Activated T-cell treated with anti-CD3 and anti-CD28 coated beads for 48 hours (primary cell): Measurements from ENCODE around the gene MUSTN1.

Source experiments
- DNase-seq: peaks from one replicate; pipeline ENCODE4 v3.0.0-alpha.2; 2020; ENCODE audit warnings: low read depth

The MUSTN1 gene

GRCh38 chr3:52852419-52852818, 17.6 kb upstream of the MUSTN1 start:
- no peak for DNase-seq

DNA sequence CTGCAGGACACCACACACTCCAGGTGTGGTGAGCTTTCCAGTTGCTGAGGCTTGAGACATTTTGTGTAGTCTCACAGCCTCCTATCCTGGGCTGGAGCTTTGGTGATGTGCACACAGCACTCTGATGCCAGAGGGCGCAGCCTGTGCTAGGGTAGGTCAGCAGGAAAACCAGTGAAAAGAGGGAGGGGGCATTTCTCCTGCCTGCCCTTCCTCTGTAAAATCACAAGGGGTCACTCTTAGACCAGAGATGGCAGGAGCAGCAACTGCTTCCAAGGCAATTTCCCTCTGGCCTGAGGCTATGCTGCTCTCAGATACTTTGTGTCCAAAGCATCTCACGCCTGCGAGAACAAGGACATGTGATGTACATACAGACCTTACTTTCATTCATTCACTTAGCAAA, 16.5 kb upstream of the MUSTN1 start:
- DNase-seq, result peak; percentile 6

- DNase-seq, result no peak
Observed at GRCh38 chr3:52849656-52850055, 14.8 kb upstream of the MUSTN1 start.

GRCh38 chr3:52848617-52849016, 13.8 kb upstream of the MUSTN1 start:
- DNase-seq, result no peak

DNA sequence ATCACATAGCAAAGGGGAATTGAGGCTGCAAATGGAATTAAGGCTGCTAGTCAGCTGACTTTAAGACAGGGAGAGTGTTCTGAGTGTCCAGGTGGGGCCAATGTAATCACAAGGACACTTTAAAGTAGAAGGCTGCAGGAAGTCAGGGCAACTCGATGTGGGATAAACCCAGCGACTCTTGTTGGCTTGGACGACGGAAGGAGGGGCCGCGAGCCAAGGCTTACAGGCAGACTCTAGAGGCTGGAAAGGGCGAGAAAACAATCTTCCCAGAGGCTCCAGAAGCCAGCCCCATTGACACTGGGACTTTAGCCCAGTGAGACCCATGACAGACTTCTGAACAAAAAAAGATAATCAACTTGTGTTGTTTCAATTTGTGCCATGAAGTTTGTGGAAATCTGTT, 12.9 kb upstream of the MUSTN1 start:
- DNase-seq, result no peak

GRCh38 chr3:52847241-52847640, 12.4 kb upstream of the MUSTN1 start:
- no peak for DNase-seq

DNA sequence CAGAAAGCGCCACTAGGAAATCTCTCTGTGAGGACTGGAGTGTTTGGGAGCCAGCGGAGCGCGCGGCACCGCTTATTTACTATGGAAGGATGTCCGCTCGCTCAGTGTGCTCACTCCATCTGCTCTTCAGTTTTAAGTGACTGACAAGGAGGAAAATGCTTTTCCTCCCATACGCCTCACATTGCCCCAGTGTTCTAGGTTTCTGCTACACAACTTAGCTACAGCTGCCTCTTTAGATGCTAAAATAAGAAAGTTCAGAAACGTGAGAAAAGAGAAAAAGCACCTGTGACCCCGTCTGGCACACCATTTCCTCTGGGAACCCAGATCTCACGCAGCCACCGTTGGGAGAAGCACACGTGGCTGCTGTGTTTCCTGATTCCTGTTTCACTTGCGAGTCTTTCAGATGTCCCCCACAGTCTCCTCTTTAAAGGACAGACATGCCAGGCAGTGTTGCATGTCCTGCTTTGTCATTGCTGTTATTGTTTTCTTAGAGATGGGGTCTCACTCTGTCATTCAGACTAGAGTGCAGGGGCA, 11.7 kb upstream of the MUSTN1 start:
- DNase-seq, result no peak

GRCh38 chr3:52845691-52846431, 11.0 kb upstream of the MUSTN1 start:
- no peak for DNase-seq

GRCh38 chr3:52845157-52845556, 10.3 kb upstream of the MUSTN1 start:
- no peak for DNase-seq

DNA sequence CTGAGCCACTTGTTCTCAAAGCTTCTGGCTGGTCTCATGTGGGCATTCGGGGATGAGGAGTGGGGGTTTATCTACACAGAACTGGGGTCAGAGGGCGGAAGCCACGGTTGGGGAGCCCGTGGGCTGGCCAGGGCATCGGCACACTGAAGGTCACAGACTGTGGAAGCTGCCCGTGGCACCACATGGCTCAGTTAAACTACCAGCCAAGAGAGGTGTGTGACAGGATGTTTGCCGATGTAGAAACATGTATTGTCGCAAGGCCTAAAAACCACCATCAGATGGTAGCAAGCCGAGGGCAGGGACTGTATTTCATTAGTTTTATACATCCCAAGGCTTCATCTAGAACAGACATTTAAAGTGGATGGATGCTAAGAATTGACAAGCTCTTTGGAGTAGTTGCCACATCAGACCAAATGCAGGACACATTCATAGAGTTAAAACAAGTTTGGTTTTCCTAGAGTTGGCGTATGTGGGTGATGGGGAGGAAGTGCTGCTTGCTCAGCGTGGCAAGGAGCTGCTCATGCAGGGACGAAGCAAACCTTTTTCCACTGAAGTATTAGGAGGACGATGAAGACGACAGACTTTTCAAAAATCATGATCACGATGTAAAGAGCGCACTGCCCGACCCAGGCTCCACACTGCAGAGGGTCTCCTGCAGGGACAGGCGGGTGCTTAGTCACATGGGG, 9.6 kb upstream of the MUSTN1 start:
- DNase-seq, result no peak

GRCh38 chr3:52843881-52844280, 9.1 kb upstream of the MUSTN1 start:
- no peak for DNase-seq

- DNase-seq, result no peak
Observed at GRCh38 chr3:52843108-52843865, 8.5 kb upstream of the MUSTN1 start.

DNA sequence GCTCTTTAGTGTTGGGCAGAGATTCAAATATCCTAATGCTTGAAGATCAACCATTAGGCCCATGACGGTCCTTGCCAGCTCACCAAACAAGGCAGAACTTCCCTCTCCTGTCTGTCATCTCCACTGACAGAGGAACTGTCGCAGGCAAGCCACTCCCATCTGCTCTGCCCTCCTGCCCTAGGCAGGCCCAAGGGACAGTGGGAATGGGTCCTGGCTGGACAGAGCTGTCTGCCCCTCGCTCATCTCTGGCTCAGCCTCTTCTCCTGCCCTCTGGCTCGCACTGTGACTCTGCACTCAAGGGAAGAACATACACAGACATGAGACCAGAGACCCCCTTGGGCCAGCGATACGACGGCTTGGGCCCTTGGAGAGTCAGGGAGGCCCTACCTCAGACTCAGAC, 7.6 kb upstream of the MUSTN1 start:
- DNase-seq, result no peak

- DNase-seq, result no peak
Observed at GRCh38 chr3:52841981-52842340, 7.1 kb upstream of the MUSTN1 start.

DNA sequence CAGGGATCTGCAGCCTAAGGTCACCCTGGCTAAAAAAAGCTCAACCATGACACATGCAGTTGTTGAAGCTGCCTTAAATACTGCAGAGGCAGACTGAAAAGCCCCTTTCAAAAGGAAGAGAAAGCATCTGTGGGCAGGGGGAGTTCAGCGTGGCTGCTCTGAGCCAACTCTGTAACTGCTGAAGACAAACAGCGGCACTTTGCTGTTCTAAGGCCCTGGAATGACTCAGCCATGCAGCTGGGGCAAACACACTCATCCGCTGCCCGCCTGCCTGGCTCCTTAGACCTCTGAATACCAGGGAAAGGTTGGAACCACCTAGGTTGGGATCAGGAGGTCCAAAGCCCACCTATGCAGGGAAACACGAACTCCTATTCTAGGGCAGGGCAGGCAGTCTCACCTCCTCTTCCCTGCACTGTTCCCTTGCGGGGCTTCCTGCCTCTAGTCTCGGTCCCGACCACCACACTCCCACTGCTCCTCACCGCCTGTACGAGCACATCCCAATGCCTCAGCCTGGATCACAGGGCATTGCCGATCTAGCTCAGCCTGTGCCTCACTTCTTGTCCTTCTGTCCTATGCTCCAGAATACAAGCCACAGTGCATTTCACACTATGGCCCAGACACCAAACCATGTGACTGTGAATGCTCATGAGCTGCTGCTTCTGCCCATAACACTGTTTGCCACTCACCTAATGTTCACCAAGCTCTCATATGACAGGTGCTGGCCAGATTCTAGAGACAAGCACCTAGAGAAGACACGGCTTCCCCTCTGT, 6.6 kb upstream of the MUSTN1 start:
- DNase-seq, result no peak

DNA sequence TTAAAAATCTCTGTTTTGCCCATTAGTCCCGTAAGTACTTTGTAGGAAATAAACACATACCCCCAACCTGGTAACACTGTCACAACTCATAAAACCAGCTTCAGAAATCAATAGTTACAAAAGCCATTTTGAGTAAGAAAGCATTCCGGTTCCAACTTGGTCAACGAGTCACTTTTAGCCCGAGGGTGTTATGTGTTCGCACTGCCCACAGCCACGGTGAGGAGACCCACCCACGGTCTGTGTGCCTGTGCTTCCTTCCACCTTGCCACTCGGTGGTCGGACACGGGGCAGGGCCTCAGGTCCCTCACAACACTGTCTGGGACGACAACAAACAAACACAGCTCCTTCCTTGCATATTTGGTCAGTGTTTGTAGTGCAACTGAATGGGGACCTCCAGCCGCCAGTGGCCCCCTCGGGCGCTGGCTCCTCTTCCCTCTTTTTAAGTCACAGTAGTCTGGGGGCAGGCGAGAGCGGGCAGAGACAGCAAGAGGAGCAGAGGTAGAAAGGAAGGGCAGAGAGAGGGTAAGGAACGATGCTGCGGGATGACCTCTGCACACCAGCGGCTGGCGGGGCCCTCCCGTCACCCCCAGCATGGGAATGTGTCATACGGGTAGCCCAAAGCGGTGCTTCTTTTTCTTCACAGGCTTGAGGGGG, 5.2 kb upstream of the MUSTN1 start:
- no peak for DNase-seq

DNA sequence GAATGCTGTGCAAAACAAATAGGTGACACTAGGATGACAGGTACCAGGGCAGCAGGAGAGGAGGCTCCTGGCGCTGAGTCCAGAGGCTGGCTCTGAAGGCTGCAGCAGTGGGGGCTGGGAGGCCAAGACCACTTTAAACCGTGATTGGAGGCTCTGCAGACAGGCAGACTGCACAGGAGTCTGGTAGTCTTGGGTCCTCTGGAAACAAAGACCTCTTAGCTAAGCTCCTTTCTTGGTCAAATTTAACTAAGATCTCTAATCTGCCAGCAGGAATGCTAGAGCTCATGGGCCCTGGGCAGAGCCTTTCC, 4.4 kb upstream of the MUSTN1 start:
- no peak for DNase-seq

- DNase-seq, result no peak
Observed at GRCh38 chr3:52838561-52839267, 3.9 kb upstream of the MUSTN1 start.

DNA sequence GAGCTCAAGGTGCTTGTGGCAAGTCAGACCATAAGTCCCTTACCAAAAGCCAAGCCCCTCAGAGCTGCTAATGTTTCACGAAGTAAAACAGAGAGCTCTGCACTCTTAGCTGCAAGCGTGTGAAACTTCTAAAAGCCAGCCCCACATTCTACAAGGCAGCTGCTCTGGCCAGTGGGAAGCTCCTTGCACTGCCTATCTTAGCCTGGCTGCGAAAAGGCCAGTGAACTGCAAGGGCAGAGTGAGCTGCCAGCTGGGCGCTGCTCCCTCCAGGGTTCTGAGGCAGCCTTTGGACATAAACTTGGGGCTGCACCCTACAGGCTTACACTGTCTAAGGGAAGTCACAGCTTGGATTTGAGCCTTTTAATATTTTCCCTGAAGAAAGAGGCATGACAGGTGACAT, 2.2 kb upstream of the MUSTN1 start:
- DNase-seq, result no peak

DNA sequence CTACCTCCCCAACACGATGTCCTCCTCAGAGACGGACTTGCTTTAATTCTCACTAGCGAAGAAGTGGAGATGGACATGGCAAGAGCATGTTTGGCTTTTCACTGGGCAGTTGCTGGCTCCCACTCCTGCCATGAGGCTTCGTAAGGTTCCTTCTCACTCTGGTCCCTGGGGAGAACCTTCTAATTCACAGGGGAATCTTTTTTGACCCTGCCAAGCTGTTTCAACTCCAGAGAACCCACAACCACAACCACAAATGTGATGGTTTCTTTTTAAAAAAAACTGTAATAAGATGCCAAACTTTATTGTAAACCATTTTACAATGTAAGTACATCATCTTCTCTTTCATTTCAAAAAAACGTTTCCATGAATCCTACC, 1.6 kb upstream of the MUSTN1 start:
- DNase-seq, result no peak

DNA sequence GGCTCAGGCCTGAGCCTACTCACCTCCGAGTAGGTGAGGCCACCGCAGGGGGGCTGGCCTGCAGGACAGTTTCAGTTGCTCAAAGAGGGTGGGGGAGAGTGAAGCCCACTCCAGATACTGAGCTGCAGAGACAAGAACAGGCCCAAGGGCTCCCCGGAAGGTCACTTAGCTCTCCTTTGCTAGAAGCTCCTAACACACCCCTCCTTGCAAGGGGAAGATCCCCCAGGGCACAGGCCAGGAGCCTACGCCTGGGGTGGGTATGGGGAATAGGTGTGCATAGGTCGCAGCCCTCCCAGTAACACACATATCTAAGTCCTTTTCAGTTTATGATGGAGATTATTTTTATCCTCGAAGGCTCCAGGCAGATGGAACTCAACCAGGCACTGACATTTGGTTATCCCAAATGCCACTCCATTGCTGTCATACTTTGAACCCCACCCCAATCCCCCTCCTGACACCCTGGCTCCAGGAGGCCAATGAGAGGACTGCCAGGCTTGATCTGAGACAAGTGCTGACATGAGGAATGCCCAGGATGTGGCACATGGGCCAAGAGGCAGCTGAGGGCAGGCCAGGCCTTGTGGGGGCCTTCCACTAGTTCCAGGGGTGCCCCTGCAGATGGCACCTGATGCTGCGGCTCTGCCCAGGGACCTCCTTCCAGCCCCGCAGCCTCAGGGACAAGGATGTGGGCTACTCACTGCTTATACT, 1.1 kb upstream of the MUSTN1 start:
- no peak for DNase-seq
